ENCODE measurements around the gene LYST.

DNA sequence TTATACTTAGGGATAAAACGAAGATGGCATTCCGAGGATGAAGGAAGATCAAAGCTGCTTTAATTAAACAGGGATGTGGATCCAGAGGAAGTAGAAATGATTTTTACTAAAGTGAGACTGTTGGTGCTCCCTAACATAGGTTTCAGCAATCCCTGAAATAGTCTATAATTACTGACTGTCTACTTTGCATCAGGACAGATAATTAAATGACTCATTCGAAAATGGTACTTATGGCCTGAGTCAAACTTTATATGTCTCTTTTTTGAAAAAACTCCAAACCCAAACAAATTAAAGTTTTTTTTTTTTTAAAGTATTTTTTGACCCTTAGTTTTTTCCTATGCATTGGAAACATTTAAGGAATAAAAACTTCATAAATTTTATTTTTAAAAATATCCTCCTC lies 90.3 kb downstream of the LYST start:
- TF ChIP-seq, protein P1, sequence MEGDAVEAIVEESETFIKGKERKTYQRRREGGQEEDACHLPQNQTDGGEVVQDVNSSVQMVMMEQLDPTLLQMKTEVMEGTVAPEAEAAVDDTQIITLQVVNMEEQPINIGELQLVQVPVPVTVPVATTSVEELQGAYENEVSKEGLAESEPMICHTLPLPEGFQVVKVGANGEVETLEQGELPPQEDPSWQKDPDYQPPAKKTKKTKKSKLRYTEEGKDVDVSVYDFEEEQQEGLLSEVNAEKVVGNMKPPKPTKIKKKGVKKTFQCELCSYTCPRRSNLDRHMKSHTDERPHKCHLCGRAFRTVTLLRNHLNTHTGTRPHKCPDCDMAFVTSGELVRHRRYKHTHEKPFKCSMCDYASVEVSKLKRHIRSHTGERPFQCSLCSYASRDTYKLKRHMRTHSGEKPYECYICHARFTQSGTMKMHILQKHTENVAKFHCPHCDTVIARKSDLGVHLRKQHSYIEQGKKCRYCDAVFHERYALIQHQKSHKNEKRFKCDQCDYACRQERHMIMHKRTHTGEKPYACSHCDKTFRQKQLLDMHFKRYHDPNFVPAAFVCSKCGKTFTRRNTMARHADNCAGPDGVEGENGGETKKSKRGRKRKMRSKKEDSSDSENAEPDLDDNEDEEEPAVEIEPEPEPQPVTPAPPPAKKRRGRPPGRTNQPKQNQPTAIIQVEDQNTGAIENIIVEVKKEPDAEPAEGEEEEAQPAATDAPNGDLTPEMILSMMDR (IDR thresholded peaks at IDR 0.05; ENCODE audit: extremely low read depth in 1 of 2, insufficient read depth in 1 of 2, low read depth in 1 of 2, low read length in 2 of 2) = no peak
- TF ChIP-seq, protein P2, sequence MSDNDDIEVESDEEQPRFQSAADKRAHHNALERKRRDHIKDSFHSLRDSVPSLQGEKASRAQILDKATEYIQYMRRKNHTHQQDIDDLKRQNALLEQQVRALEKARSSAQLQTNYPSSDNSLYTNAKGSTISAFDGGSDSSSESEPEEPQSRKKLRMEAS (IDR thresholded peaks at IDR 0.05; ENCODE audit: insufficient read depth, insufficient read length) = no peak
- TF ChIP-seq POLR2A (IDR thresholded peaks at IDR 0.05; ENCODE audit: low read depth, low read length) (no peak), FOS (IDR thresholded peaks at IDR 0.05; ENCODE audit: borderline replicate concordance, insufficient read depth, low read length) (no peak), POLR2AphosphoS5 (IDR thresholded peaks at IDR 0.05; ENCODE audit: insufficient read depth, low read depth, low read length) (no peak), EZH2 (IDR thresholded peaks at IDR 0.05; ENCODE audit: borderline replicate concordance, low read depth, low read length, severe bottlenecking) (no peak), JUN (IDR thresholded peaks at IDR 0.05; ENCODE audit: borderline replicate concordance, insufficient read depth, insufficient read length, low read depth) (no peak), MYC (IDR thresholded peaks at IDR 0.05; ENCODE audit: low read depth, low read length) (no peak)
